C4-2B (cell line): ENCODE results near the gene ELOVL2.

Source experiments
- CTCF ChIP-seq: fragments of 450-650 bp; conservative IDR thresholded peaks from 2 replicates; pipeline ENCODE4 v1.5.1; 2017; ENCODE audit warnings: mild to moderate bottlenecking
- ZFX ChIP-seq: fragments of 450-650 bp; IDR thresholded peaks from 2 replicates; pipeline ENCODE4 v1.6.1; 2017

- TF ChIP-seq CTCF (peak; percentile 74), ZFX (no peak)
These were observed at the start of gene ELOVL2 for GRCh38 chr6:11043961-11044711.
